OCI-M2 (cell line): ENCODE measurements around the gene MUC6.
"Not testable (repeated sequence)": the region's sequence is repeated elsewhere in the genome, so short reads cannot be mapped to it uniquely, and the experiment has no call there.

Experiments
- DNase-seq: peaks from one replicate; lab custom pipeline; 2025; ENCODE audit not compliant: unreplicated experiment; lab: John Stamatoyannopoulos, UW

Gene MUC6

GRCh38 chr11:991711-992307 is 44.7 kb downstream of the MUC6 start:
- no peak for DNase-seq

- no peak for DNase-seq
These were observed 45.5 kb downstream of the MUC6 start for GRCh38 chr11:991034-991433.

GRCh38 chr11:990101-990500 is 46.4 kb downstream of the MUC6 start:
- DNase-seq = no peak

GRCh38 chr11:987671-988070 is 48.8 kb downstream of the MUC6 start:
- DNase-seq = no peak

- no peak for DNase-seq
These were observed 49.6 kb downstream of the MUC6 start for GRCh38 chr11:986952-987305.

- no peak for DNase-seq
These were observed 50.1 kb downstream of the MUC6 start for GRCh38 chr11:986270-986951.

- no peak for DNase-seq
These were observed 50.7 kb downstream of the MUC6 start for GRCh38 chr11:985848-986247.

- DNase-seq = no peak
These were observed 51.1 kb downstream of the MUC6 start for GRCh38 chr11:985406-985805.

GRCh38 chr11:984546-984945 is 52.0 kb downstream of the MUC6 start:
- no peak for DNase-seq

GRCh38 chr11:981764-982163 is 54.8 kb downstream of the MUC6 start:
- DNase-seq = no peak

GRCh38 chr11:980438-981357 is 55.8 kb downstream of the MUC6 start:
- DNase-seq = no peak

- DNase-seq = no peak
These were observed 57.7 kb downstream of the MUC6 start for GRCh38 chr11:978781-979180.

GRCh38 chr11:977830-978720 is 58.4 kb downstream of the MUC6 start:
- no peak for DNase-seq

- DNase-seq = no peak
These were observed 59.9 kb downstream of the MUC6 start for GRCh38 chr11:976431-977160.

GRCh38 chr11:975827-976226 is 60.7 kb downstream of the MUC6 start:
- no peak for DNase-seq

- not testable (repeated sequence) for DNase-seq
These were observed 61.1 kb downstream of the MUC6 start for GRCh38 chr11:975376-975775.

- no peak for DNase-seq
These were observed 63.3 kb downstream of the MUC6 start for GRCh38 chr11:973237-973636.

GRCh38 chr11:972523-973211 is 63.9 kb downstream of the MUC6 start:
- DNase-seq = no peak

- no peak for DNase-seq
These were observed 64.7 kb downstream of the MUC6 start for GRCh38 chr11:971731-972365.
